Omental fat pad (tissue), 4 donors: ENCODE data around the gene ICAM2. TPM values are rescaled to one million over a fixed set of nuclear protein-coding genes. Genes with fewer than 3 reads are reported as not detected.
"Not testable (repeated sequence)": the region's sequence is repeated elsewhere in the genome, so short reads cannot be mapped to it uniquely, and the experiment has no call there.

Experiments used
- ATAC-seq: fragments of 150-250 bp; one replicate; pipeline ENCODE4 v1.9.1; 2016; ENCODE audit warnings: mild to moderate bottlenecking, moderate library complexity; ENCODE audit not compliant: low FRiP score
- DNase-seq: peaks from one replicate; pipeline ENCODE4 v3.0.0-alpha.2; 2019; ENCODE audit warnings: low spot score
- total RNA-seq, 4 donors: library from RNA; depleted of rRNA; stranded (reverse); fragments of >200 nt; gene quantifications; one replicate each; pipeline ENCODE4 v1.1.0, GENCODE V29; 2016
- TF ChIP-seq, protein P1 (sequence below), 3 donors: fragments of 450-650 bp; IDR thresholded peaks; one replicate each; pipeline ENCODE4 v1.5.1; 2016 to 2017; ENCODE audit warnings: antibody characterized with exemption in 3 of 3, mild to moderate bottlenecking in 3 of 3, moderate library complexity in 2 of 3

The ICAM2 gene
- total RNA-seq, 4 donors from 2014 or later = 57.7 to 252 (median 137) TPM

GRCh38 chr17:64015447-64015846 is 5.0 kb downstream of the ICAM2 start:
- DNase-seq (no peak), ATAC-seq (no peak)
- TF ChIP-seq, protein P1, sequence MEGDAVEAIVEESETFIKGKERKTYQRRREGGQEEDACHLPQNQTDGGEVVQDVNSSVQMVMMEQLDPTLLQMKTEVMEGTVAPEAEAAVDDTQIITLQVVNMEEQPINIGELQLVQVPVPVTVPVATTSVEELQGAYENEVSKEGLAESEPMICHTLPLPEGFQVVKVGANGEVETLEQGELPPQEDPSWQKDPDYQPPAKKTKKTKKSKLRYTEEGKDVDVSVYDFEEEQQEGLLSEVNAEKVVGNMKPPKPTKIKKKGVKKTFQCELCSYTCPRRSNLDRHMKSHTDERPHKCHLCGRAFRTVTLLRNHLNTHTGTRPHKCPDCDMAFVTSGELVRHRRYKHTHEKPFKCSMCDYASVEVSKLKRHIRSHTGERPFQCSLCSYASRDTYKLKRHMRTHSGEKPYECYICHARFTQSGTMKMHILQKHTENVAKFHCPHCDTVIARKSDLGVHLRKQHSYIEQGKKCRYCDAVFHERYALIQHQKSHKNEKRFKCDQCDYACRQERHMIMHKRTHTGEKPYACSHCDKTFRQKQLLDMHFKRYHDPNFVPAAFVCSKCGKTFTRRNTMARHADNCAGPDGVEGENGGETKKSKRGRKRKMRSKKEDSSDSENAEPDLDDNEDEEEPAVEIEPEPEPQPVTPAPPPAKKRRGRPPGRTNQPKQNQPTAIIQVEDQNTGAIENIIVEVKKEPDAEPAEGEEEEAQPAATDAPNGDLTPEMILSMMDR (IDR thresholded peaks at IDR 0.05) = no peak

DNA sequence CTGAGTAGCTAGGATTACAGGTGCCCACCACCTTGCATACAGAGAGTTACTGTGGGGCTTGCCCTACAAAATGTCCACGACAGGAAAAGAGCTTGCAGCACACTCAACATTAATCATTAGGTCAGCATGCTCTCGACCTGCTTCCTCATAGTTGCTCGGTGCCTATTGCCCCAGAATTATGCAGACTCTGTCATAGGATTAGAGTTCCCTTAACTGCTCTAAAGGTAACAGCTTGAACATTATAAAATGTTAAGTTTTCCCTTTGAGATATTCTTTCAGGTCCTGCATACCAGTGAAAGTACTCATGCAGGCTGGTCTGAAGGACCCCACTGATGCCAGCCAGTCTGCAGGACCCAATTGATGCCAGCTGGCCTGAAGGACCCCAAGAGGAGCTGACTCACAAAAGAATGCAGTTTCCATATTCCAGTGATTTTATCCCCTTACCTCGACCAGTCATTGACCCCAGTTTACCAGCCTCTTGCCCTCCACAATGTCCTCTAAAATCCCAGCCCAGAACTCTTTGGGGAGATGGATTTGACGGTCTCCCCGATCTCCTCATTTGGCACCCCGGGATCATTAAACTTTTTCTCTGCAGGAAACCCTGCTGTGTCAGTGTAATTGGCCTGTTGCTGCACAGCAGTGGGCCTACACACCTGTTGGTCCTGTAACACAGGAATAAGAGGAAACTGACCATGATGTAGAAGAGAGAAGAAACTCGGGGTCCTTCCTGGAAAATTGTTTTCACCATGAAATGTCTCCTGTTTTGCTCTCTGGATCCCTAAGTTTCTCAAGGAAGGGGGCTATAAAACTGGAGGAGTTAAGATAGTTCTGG is 10.6 kb downstream of the ICAM2 start:
- no peak for ATAC-seq
- DNase-seq = no peak
- TF ChIP-seq, protein P1 (IDR thresholded peaks at IDR 0.05) = no peak

DNA sequence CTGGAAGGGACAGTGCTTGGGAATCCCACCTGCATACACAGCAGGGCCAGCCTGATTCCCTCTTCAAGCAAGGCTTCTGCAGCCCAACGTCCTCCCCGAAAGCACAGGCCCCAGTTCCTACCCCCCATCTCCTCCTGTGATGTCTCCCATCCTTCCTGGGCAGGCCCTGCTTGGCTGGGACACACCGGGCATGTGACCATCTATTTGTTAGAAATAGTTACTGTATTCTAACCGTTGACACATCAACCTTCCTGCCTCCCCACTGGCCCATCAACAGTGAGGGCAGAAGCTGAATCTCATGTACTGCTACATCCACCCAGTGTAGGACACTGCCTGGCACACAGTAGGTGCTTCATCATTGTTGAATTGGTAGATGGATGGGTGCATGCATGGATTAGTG is 11.6 kb downstream of the ICAM2 start:
- DNase-seq (no peak), ATAC-seq (no peak)
- TF ChIP-seq, protein P1 (IDR thresholded peaks at IDR 0.05) = no peak

DNA sequence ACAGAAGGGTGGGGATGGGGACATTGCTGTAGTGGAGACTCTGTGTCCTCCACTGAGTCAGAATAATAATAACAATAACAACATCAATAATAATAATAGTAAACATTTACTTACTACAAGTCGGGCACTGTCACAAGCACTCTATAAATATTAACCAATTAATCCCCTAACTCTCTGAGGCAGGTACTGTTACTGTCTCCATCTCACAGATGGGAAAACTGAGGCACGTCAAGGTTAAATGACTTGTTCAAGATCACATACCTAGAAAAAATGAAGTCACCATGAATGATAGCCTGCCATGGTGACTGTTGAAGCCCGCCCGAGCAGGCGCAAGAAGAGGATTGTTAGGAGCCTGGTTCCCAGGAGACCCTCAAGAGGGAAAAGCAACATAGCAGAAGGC is 12.1 kb downstream of the ICAM2 start:
- no peak for DNase-seq
- TF ChIP-seq, protein P1 (IDR thresholded peaks at IDR 0.05) = no peak
- ATAC-seq = no peak

DNA sequence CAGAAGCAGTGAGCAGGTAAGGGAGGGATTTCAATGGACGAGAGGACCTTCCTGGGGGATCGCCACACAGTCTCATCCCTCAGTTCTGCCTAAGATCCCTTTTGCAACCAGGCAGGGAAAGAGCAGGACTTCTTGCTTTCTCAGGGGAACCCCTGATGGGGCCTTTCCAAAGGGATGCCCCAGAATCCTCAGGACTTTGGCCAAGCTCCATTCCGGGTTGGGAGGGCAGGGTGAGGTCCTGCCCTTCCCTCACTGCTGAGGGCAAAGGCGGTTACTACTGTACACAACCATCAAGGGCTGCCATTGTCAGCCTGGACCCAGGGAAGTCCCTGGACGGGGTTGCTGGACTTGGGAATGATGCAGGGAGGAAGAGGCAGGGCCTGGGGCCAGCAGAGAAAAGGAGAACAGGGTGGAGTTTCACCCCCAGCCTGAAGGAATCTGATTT is 12.6 kb downstream of the ICAM2 start:
- DNase-seq = no peak
- TF ChIP-seq, protein P1 (IDR thresholded peaks at IDR 0.05) = no peak
- ATAC-seq = no peak

GRCh38 chr17:64007089-64007837 is 13.2 kb downstream of the ICAM2 start:
- not testable (repeated sequence) for ATAC-seq, DNase-seq

- DNase-seq (no peak), ATAC-seq (peak; percentile 43)
- TF ChIP-seq, protein P1 (IDR thresholded peaks at IDR 0.05) = no peak
Measured at GRCh38 chr17:64006361-64007088, 13.9 kb downstream of the ICAM2 start.
